GM12878 (cell line): Measurements from ENCODE around the gene ASCC1. TPM values are rescaled to one million over a fixed set of nuclear protein-coding genes. Genes with fewer than 3 reads are reported as not detected.

Experiments used
- ATAC-seq: fragments of 200-7000 bp; cut with Tn5 transposase; 3 replicates; pipeline ENCODE4 v1.9.1; 2020; ENCODE audit warnings: mild to moderate bottlenecking, moderate library complexity
- BruUV-seq: library from RNA; stranded (reverse); fragments of 400-500 nt; replicated peaks from 2 replicates; lab custom pipeline; 2021; lab: Mats Ljungman, UMichigan
- CTCF ChIA-PET: fragments of 300-600 bp; sonication (Branson Sonifier 250); formaldehyde crosslinking; extraction: SDS; loops from one replicate; lab custom pipeline; 2021; ENCODE audit warnings: inconsistent platforms; lab: Yijun Ruan, JAX
- POLR2A ChIA-PET: fragments of 350-600 bp; formaldehyde crosslinking; extraction: SDS; loops from one replicate; lab custom pipeline; 2021; ENCODE audit warnings: inconsistent platforms; lab: Charles Lee
- RAD21 ChIA-PET: fragments of 300-600 bp; sonication (Branson Sonifier 250); formaldehyde crosslinking; loops from one replicate; lab custom pipeline; 2023; ENCODE audit warnings: antibody characterized with exemption; ENCODE audit not compliant: unreplicated experiment; lab: Charles Lee
- SMC1A ChIA-PET: fragments of 300-600 bp; sonication (Branson Sonifier 250); formaldehyde crosslinking; loops from one replicate; lab custom pipeline; 2023; ENCODE audit not compliant: unreplicated experiment, uncharacterized antibody; lab: Charles Lee
- DNase-seq: peaks from one replicate; pipeline ENCODE4 v3.0.0-alpha.2; 2011; ENCODE audit warnings: low read depth, low spot score
- FAIRE-seq: peaks from 3 replicates; lab custom pipeline; 2011; peaks lifted over from hg19 to GRCh38; lab: Jason Lieb, UNC
- H2AFZ ChIP-seq: 2 replicates; pipeline ENCODE4 v1.6.0; 2011; ENCODE audit warnings: low read depth, low read length, control low read depth; ENCODE audit not compliant: control insufficient read depth
- H3K27ac ChIP-seq: 2 replicates; pipeline ENCODE4 v1.5.1; 2011; ENCODE audit warnings: control low read depth; ENCODE audit not compliant: control insufficient read depth, insufficient read depth
- H3K27me3 ChIP-seq, 2 experiments: replicated peaks in 1 of 2; 2 replicates each; pipeline versions ENCODE4 v1.6.0 to v1.6.1; 2011; ENCODE audit warnings: low read length in 1 of 2; ENCODE audit not compliant: control insufficient read depth in 2 of 2, insufficient read depth in 2 of 2
- H3K36me3 ChIP-seq, 2 experiments: 2 replicates each; pipeline ENCODE4 v1.5.1; 2011; ENCODE audit warnings: low read length in 1 of 2; ENCODE audit not compliant: control insufficient read depth in 2 of 2, insufficient read depth in 2 of 2
- H3K4me1 ChIP-seq: 2 replicates; pipeline ENCODE4 v1.6.1; 2011; ENCODE audit warnings: mild to moderate bottlenecking, low read length, moderate library complexity, mixed read lengths; ENCODE audit not compliant: control insufficient read depth, insufficient read depth
- H3K4me2 ChIP-seq: 2 replicates; pipeline ENCODE4 v1.6.0; 2011; ENCODE audit warnings: control low read depth; ENCODE audit not compliant: control insufficient read depth, insufficient read depth
- H3K4me3 ChIP-seq: fragments of 200-600 bp; sonication (generic); 2 replicates; pipeline ENCODE4 v1.5.1; 2016
- H3K79me2 ChIP-seq: 2 replicates; pipeline ENCODE4 v1.6.0; 2011; ENCODE audit warnings: low read length; ENCODE audit not compliant: control insufficient read depth, insufficient read depth
- H3K9ac ChIP-seq: 2 replicates; pipeline ENCODE4 v1.8.0; 2011; ENCODE audit warnings: low read length, control low read depth, mixed read lengths; ENCODE audit not compliant: control insufficient read depth, insufficient read depth
- H3K9me3 ChIP-seq: replicated peaks from 3 replicates; pipeline ENCODE4 v1.5.1; 2011; ENCODE audit warnings: mild to moderate bottlenecking, low read length; ENCODE audit not compliant: control insufficient read depth, insufficient read depth
- H4K20me1 ChIP-seq: 2 replicates; pipeline ENCODE4 v1.6.0; 2011; ENCODE audit not compliant: control insufficient read depth, insufficient read depth
- BHLHE40 ChIP-seq, 2 experiments: fragments of 450-650 bp in 1 of 2; IDR thresholded peaks; 2 replicates each; pipeline ENCODE4 v1.6.1; 2011 to 2017; ENCODE audit warnings: low read depth in 2 of 2, borderline replicate concordance in 1 of 2, improper control_type of control experiment in 1 of 2, low read length in 1 of 2, mild to moderate bottlenecking in 1 of 2
- EP300 ChIP-seq, 2 experiments: fragments of 150-350 bp in 1 of 2; IDR thresholded peaks; 2 replicates each; pipeline ENCODE4 v1.6.1; 2011 to 2012; ENCODE audit warnings: low read depth in 2 of 2, low read length in 2 of 2, borderline replicate concordance in 1 of 2, improper control_type of control experiment in 1 of 2, inconsistent platforms in 1 of 2; ENCODE audit not compliant: control insufficient read depth in 1 of 2
- ETV6 ChIP-seq, 2 experiments: fragments of 450-650 bp in 1 of 2; IDR thresholded peaks in 1 of 2; conservative IDR thresholded peaks in 1 of 2; 2 replicates each; pipeline ENCODE4 v1.6.1; 2014; ENCODE audit warnings: antibody characterized with exemption in 1 of 2, borderline replicate concordance in 1 of 2, low read depth in 1 of 2, mild to moderate bottlenecking in 1 of 2, moderate library complexity in 1 of 2
- IKZF2 ChIP-seq, 2 experiments: fragments of 450-650 bp; IDR thresholded peaks; 2 replicates each; pipeline ENCODE4 v1.6.1; 2017; ENCODE audit warnings: mild to moderate bottlenecking in 2 of 2, moderate library complexity in 2 of 2
- IRF4 ChIP-seq: IDR thresholded peaks from 2 replicates; pipeline ENCODE4 v1.6.1; 2011; ENCODE audit warnings: low read depth, low read length
- JUNB ChIP-seq: IDR thresholded peaks from 2 replicates; pipeline ENCODE4 v1.6.1; 2016; ENCODE audit warnings: antibody characterized with exemption, mild to moderate bottlenecking
- MEF2A ChIP-seq: IDR thresholded peaks from 2 replicates; pipeline ENCODE4 v1.6.1; 2011; ENCODE audit warnings: low read depth, mild to moderate bottlenecking, low read length, moderate library complexity; ENCODE audit not compliant: insufficient read depth
- MTA3 ChIP-seq: IDR thresholded peaks from 2 replicates; pipeline ENCODE4 v1.6.1; 2012; ENCODE audit warnings: low read length, inconsistent platforms, borderline replicate concordance
- NR2F1 ChIP-seq: fragments of 450-650 bp; conservative IDR thresholded peaks from 2 replicates; pipeline ENCODE4 v1.6.1; 2017; ENCODE audit warnings: mild to moderate bottlenecking
- PAX5 ChIP-seq: IDR thresholded peaks from 2 replicates; pipeline ENCODE4 v1.6.1; 2011; ENCODE audit warnings: low read depth, low read length, borderline replicate concordance
- RAD51 ChIP-seq: fragments of 450-650 bp; IDR thresholded peaks from 2 replicates; pipeline ENCODE4 v1.6.1; 2016; ENCODE audit warnings: moderate library complexity, mild to moderate bottlenecking, inconsistent platforms
- ZSCAN29 ChIP-seq: fragments of 450-650 bp; IDR thresholded peaks from 2 replicates; pipeline ENCODE4 v1.6.1; 2017; ENCODE audit warnings: mild to moderate bottlenecking, moderate library complexity
- WGBS: methylation state at CpG from one replicate; pipeline ENCODE4 v1.1.6; 2016; ENCODE audit warnings: low lambda C conversion rate; ENCODE audit not compliant: insufficient replicate concordance, insufficient coverage; ENCODE audit errors: missing lambda C conversion rate; 5-methylcytosine and 5-hydroxymethylcytosine counted together
- in situ Hi-C: fragments of 300-500 bp; cut with MboI; formaldehyde crosslinking; loops from 9 replicates; pipeline ENCODE4 v1.14.3; 2018; ENCODE audit warnings: mixed read lengths
- intact Hi-C: fragments of 100-400 bp; cut with micrococcal nuclease; formaldehyde crosslinking; loops from one replicate; pipeline ENCODE4 v1.14.2; 2022; ENCODE audit not compliant: unreplicated experiment
- polyA plus RNA-seq, 11 experiments: library from polyadenylated mRNA; depleted of rRNA in 4 of 11; unstranded in 6 of 11; stranded (reverse) in 5 of 11; fragments of >200 nt; fragmentation: Nextera tagmentation in 4 of 11; fragmentation: Illumina TruSeq in 1 of 11; extraction: Ambion mirVana in 4 of 11; extraction: Trizol in 1 of 11; gene quantifications; 1 replicate in 1 of 11; 2 replicates in 10 of 11; pipeline versions ENCODE4 v1.2.1 to v1.2.3, GENCODE V29; 2011 to 2016; ENCODE audit warnings: inconsistent platforms in 2 of 11, missing spikeins in 2 of 11, low read depth in 1 of 11
- total RNA-seq, 4 experiments: library from RNA; depleted of rRNA in 3 of 4; stranded (reverse); fragments of >200 nt in 3 of 4; fragmentation: Illumina TruSeq in 1 of 4; extraction: Trizol in 1 of 4; gene quantifications; 2 replicates each; pipeline versions ENCODE4 v1.2.1 to v1.2.3, GENCODE V29; 2013 to 2021

Gene ASCC1
- total and polyA plus RNA-seq, 10 of the 15 experiments (the other 5 are each of a cell fraction or from before 2014, with no cell fraction given) = 23.3 to 80.6 (median 42.8) TPM

- TF ChIP-seq NR2F1 (peak; percentile 26; the same call in 1 of the 2 replicates), IRF4 (peak; percentile 20; the same call in 1 of the 2 replicates), JUNB (0 out of 2 replicates have a peak, but pooled peaks have one; percentile 12), BHLHE40 (IDR thresholded peaks at IDR 0.05; ENCODE audit: borderline replicate concordance in 1 of 2, low read depth in 2 of 2, low read length in 1 of 2) (peak; percentile 59 to 73; a peak in 2 of 4 replicates), MEF2A (peak; percentile 64; the same call in 1 of the 2 replicates), ZSCAN29 (no peak), RAD51 (no peak), IKZF2 (IDR thresholded peaks at IDR 0.05) (no peak; a peak in 1 of 4 replicates), MTA3 (0 out of 2 replicates have a peak, but pooled peaks have one; percentile 13), ETV6 (conservative IDR thresholded peaks at IDR 0.05 in 1 of 2, IDR thresholded peaks at IDR 0.05 in 1 of 2; ENCODE audit: borderline replicate concordance in 1 of 2, low read depth in 1 of 2) (0 out of 4 replicates have a peak, but pooled peaks of 1 of the 2 experiments have one; percentile 14), PAX5 (peak; percentile 81; the same call in 1 of the 2 replicates), EP300 (IDR thresholded peaks at IDR 0.05; ENCODE audit: borderline replicate concordance in 1 of 2, control insufficient read depth in 1 of 2, low read depth in 2 of 2, low read length in 2 of 2) (peak in 1 of 2 experiments; percentile 68; a peak in 1 of 4 replicates)
- peaks cover under 1 to 7% of the 10 kb centered on the region in 2 experiments; a peak in 2 of 4 replicates for H3K36me3 ChIP-seq
- H3K9ac ChIP-seq = no peak overlapping the region
- DNase-seq = peak; percentile 56
- peak overlapping the region; percentile 58 for H3K4me2 ChIP-seq
- H3K27me3 ChIP-seq = no peaks in the 10 kb centered on the region
- intact Hi-C loops (loop anchor here (5.0 kb wide), 1 partner anchor 44 kb away; the partner anchor contains the start of genes ANAPC16 and ASCC1), in situ Hi-C loops (no loop called here)
- H3K79me2 ChIP-seq = no peaks in the 10 kb centered on the region
- H3K9me3 ChIP-seq = no peaks in the 10 kb centered on the region
- WGBS = 15% methylated on average over 3 of the region's 3 CpGs
- ChIA-PET SMC1A (interaction anchor here (1.3 to 3.6 kb wide), 8 partner anchors 11 to 87 kb away, joined by 3 to 47 read pairs (median 8); partner anchors contain the start of genes ANAPC16 and ASCC1), POLR2A (interaction anchor here (2.0 to 2.2 kb wide), 2 partner anchors 43 to 88 kb away, joined by 5 to 15 read pairs; partner anchors contain the start of genes ANAPC16 and ASCC1), CTCF (interaction anchor here (0.6 to 2.8 kb wide), 9 partner anchors 8 to 164 kb away, joined by 3 to 22 read pairs (median 7); no protein-coding TSS in a partner anchor), RAD21 (interaction anchor here (1.1 to 2.8 kb wide), 3 partner anchors 40 to 164 kb away, joined by 3 to 25 read pairs (median 8); no protein-coding TSS in a partner anchor)
- peak; percentile 61 for ATAC-seq
- no TSS peak for BruUV-seq
- peaks cover 35% of the 10 kb centered on the region for H3K4me1 ChIP-seq
- no peak overlapping the region for H3K4me3 ChIP-seq
- H2AFZ ChIP-seq = no peak overlapping the region
- FAIRE-seq = peak; percentile 31
- H4K20me1 ChIP-seq = no peaks in the 10 kb centered on the region
- H3K27ac ChIP-seq = peak overlapping the region; percentile 67
These were observed 42.8 kb downstream of the ASCC1 start for GRCh38 chr10:72173262-72173618.
